ENCODE data around the gene CFAP57.
A peak's percentile ranks its signal among the peaks of the same experiment; 100 is the strongest.
"Not testable (repeated sequence)": the region's sequence is repeated elsewhere in the genome, so short reads cannot be mapped to it uniquely, and the experiment has no call there.

Gene CFAP57

DNA sequence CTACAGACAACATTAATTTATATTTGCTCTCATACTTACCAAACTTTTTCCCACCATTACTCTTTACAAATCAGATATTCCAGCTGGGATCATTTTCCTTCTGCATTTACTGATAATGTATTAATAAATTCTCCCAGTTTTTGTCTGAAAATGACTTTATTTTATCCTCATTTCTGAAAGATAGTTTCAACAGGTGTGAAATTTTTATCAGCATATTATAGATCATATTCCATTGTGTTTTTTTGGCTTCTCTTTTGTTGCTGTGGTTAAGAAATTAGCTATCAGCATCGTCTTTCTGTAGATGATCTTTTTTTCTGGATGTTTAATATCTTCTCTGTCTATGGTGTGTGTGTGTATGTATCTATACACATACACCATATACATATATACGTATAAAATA, 2.7 kb downstream of the CFAP57 start:
- DNase-seq: no peak

DNA sequence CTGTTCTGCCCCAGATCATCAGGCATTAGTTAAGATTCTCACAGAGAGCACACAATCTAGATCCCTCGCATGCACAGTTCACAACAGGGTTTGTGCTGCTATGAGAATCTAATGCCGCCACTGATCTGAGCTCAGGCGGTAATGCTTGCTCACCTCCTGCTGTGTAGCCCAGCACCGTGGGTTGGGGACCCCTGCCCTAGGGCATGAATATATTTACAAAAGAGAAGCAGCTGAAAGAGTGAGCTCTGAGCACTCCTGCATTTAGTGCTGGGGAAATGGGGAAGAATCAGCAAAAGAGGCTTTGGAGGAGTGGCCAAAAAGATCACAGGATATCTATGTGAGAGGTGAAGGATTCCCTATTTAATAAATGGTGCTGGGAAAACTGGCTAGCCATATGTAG, 5.6 kb downstream of the CFAP57 start:
- no peak for DNase-seq

DNA sequence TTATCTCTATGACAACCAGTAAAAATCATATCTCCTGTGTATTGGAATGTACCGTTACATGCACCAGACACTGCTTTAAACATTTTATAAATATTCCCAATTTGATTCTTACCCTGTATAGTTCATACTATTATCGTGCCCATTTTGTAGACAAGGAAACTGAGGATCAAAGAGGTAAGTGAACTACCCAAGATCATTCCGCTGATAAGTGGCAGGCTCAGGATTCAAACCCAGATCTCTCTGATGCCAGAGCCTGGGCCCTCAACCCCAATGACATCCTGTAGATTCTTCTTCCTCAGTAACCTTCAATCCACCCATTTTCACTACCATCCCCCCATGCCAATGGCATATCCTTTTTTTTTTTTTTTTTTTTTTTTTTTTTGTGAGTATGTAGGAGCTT, 12.3 kb downstream of the CFAP57 start:
- DNase-seq: no peak

DNA sequence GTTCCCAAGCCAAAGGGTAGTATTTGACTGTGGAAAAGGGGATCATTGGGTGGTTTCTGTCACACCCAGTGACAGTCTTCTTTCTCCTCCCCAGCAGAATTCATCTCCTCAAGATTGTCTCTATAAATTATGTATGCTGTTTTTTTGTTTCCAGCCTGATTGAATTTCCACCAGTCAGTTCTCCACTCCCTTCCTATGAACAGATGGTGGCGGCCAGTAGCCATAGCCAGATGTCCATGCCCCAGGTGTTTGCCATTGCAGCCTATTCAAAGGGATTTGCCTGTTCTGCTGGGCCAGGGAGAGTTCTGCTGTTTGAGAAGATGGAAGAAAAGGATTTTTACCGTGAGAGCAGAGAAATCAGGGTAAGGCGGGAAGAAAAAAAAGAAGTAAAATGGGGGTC, 12.9 kb downstream of the CFAP57 start:
- no peak for DNase-seq

DNA sequence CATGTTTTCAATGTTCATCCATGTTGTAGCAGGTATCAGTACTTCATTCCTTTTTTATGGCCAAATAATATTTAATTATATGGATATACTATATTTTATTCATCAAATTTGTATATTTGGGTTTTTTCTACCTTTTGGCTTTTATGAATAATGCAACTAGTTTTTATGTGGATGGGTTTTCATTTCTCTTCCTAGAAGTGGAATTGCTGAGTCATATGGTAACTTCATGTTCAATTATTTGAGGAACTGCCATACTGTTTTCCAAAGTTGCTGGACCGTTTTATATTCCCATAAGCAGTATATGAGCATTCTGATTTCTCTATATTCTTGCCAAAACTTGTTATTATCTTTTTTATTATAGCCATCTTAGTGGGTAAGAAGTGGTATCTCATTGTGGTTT, 16.0 kb downstream of the CFAP57 start:
- no peak for DNase-seq

DNA sequence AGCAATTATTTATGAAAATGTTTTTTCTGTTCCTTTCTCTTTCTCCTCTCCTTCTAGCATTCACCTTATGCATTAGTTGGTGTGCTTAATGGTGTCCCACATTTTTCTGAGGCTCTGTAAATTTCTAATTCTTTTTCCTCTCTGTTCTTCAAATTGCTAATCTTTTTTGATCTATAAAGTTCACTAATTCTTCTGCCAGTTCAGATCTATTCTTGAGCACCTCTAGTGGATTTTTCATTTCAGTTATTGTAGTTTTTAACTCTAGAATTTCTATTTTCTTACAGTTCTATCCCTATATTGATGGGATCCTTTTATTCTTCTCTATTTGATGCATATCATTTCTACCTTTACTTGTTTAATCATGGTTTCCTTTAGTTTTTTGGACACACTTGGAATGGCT, 22.4 kb downstream of the CFAP57 start:
- DNase-seq: no peak

DNA sequence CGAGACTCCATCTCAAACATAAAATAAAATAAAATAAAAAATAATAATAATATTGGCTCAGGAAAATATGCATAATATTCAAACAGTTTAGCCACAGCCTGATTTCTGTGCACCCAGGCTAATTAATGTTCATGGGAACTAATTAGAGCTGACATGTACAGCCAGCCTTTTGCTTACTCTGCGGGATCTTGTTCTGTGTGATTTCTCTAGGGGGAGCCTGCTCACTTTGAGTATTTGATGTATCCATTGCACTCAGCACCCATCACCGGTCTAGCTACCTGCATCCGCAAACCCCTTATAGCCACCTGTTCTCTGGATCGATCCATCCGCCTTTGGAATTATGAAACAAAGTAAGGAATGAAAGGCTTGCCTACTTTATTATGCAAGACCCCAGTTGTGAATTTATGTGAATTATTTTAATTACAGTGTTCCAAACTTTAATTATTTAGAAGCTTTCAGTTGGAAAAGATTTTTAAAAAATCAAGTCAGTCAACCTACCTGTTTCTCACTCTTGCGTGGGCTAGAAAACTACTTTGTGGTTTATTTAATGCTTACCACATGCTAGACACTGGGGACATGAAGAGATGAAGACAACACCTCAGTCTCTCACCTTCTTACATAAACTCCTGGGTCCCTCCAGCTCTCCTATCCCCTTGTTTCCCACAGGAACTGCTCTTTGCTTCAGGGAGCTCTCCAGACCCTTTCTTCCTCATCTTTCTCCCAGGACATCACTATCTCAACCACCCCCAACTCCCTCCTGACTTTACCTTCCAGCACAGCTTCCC, 25.4 kb downstream of the CFAP57 start:
- DNase-seq: no peak

DNA sequence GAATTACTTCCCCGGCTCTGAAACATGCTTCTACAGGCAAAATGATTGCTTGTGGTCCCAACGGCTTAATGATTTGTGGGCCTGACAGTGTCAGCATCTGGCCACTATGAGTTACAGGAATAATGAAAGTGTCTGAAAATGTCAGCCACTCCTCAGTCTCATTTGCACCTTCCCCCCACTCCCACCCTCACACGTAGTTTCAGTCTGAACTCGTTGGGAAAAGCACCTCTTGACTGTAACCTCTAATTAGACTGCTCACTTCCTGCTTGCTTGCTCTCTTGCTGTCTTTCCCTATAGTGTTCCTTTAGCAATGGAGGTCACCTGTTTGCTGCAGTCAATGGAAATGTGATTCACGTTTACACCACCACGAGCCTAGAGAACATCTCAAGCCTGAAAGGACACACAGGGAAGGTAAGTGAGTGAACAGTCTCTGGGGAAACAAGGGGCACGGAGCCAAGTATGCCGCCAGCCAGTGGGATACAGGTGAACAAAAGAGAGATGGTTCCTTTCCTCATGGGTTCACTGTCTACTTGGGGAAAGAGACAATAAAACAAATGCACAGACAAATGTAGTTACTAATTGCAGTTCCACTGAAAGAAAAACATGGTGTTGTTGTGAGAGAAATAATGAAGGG, 27.1 kb downstream of the CFAP57 start:
- DNase-seq: no peak

DNA sequence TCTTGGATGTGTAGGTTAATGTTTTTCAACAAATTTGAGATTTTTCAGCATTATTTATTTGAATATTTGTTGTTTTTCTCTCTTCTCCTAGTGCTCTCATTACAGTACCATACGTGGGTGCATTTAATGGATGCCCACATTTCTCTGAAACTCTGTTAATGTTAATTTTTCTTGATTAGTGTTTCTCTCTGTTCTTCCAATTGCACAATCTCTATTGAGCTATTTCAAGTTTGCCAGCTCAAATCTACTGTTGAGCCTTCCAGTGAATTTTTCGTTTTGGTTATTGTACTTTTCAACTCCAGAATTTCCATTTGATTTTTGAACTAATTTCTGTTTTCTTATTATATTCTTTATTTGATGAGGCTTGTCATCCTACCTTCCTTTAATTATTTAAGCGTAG, 31.7 kb downstream of the CFAP57 start:
- DNase-seq: no peak

DNA sequence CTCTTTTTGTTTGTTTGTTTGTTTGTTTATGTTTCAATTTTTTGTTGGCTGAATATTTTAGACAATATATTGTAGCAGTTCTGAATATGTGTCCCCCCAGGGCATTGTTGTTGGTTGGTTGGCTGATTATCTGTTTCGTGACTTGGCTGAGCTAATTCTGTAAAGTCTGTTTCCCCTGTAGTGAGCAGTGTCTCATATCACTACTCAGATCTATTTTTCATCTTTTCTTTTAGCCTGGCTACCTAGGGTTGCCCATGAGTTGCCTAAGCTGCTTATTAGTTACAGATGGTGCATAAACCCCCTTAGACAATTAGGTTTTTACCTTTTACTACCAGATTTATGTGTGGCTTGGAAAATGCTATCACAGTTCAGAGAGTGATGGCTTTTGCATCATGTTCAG, 32.3 kb downstream of the CFAP57 start:
- DNase-seq: peak in 1 of 5 experiments; percentile 10

DNA sequence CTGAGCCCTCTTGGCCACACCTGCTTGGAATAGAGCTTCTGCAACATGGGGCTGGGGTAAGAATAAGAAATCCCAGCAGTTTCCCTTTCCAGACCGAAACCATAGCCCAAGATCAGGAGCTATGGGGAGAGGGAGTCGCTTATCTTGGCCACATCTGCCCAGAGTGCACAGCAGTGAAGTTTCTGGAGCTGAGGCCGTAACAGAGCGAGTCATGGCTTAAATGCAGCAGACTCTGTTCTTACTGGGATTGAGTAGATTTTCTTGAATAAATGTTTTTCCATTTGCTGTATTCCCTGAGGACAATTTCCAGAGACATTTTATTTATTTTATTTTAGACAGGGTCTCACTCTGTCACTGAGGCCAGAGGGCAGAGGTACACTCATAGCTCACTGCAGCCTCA, 33.5 kb downstream of the CFAP57 start:
- no peak for DNase-seq

DNA sequence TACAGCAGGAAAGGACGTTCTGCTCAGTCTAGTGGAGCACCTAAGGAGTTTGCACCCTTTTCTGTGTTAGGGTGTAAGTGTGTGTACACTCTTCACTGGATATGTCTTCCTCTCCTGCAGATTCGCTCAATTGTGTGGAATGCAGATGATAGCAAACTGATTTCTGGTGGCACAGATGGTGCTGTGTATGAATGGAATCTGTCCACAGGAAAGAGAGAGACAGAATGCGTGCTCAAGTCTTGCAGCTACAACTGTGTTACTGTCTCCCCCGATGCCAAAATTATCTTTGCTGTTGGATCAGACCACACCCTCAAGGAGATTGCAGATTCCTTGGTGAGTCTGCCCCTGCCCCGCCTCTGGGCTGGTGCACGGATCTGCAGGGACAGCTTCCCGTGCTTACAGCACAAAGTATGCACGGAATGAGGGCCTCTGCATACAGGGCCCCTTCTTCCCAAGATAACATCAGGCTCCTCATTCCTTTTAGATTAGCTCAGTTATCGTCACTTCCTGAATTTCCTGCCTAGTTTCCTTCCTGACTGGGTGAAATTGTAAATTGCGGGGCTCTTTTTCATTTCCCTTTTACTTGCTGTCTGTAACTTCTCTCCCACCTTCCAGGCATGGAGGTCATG, 34.6 kb downstream of the CFAP57 start:
- no peak for DNase-seq

DNA sequence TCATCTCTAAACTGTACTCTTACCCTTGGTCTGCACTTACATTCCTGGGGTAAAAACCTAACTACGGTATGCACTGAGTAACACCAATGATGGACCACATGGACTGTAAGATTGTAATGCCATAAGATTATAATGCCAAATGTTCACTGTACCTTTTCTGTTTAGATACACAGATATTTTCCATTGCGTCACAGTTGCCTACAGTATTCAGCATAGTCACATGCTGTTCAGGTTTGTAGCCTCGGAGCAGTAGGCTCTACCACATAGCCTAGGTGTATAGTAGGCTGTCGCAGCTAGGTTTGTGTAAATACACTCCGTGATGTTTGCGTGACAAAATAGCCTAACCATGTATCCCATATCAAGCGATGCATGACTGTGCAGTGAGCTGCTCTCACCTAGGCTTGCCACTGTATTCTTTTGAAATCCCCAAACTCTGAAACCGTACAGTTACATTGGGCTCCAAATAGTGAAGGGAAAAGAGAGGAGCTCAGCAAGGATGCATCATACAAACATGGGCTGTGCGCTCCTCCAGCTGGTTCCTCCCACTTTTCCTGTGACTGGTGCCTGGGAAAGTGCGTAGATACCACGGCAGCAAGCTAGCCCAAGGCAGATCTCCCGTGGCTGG, 35.2 kb downstream of the CFAP57 start:
- DNase-seq: no peak

DNA sequence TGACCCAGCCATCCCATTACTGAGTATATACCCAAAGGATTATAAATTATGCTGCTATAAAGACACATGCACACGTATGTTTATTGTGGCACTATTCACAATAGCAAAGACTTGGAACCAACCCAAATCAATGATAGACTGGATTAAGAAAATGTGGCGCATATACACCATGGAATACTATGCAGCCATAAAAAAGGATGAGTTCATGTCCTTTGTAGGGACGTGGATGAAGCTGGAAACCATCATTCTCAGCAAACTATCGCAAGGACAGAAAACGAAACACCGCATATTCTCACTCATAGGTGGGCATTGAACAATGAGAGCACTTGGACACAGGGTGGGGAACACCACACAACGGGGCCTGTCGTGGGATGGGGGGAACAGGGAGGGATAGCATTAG, 36.1 kb downstream of the CFAP57 start:
- DNase-seq: not testable (repeated sequence)

DNA sequence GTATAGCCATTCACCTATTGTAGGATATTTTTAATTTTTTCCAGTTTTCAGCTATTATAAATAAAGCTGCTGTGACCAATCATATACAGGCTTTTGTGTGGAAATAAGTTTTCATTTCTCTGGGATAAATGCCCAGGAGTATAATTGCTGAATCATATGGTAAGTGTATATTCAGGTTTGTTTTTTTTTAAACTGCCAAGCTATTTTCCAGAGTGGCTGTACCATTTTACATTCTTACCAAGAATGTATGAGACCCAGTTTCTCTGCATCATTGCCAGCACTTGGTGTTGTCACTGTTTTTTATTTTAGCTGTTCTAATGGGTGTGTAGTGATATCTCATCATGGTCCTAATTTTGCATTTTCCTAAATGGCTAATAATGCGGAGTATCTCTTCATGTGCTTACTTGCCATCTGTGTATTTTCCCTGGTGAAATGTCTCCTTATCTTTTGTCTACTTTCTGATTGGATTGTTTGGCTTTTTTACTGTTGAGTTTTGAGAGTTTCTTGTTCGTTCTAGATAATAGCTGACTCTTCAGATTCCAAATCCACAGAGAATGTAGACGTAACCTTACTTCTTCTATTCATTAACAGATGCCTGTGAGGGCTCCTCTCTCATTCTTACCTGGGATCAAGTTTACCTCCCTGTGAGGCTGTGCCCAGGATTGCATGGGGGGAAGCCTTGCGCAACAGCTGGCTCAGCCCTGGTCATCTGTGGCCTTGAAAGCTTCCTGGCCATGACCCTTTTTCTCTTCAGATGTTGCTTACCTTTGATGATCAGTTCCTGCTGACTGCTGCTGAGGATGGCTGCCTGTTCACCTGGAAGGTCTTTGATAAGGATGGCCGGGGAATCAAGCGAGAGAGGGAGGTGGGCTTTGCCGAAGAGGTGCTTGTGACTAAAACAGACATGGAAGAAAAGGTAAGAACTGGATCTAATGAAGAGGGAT, 42.6 kb downstream of the CFAP57 start:
- DNase-seq: no peak

DNA sequence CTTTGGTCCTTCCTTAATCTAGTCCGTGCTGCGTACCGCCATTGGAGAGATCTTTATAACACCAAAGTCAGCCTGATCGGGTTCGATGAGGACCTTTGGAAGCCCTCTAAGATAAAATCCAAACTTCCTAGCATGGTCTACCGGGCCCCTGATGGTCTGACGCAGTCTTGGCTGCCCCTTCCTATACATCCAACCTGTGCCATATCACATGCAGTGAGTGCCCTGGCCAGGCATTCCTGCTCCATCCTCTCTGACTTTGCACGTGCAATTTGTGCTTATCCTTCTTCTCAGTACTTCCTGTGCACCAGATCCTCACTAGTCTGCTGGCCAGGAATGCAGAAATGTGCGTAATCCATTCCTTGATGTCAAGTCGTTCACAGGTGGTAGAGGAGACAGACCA, 45.6 kb downstream of the CFAP57 start:
- no peak for DNase-seq

DNA sequence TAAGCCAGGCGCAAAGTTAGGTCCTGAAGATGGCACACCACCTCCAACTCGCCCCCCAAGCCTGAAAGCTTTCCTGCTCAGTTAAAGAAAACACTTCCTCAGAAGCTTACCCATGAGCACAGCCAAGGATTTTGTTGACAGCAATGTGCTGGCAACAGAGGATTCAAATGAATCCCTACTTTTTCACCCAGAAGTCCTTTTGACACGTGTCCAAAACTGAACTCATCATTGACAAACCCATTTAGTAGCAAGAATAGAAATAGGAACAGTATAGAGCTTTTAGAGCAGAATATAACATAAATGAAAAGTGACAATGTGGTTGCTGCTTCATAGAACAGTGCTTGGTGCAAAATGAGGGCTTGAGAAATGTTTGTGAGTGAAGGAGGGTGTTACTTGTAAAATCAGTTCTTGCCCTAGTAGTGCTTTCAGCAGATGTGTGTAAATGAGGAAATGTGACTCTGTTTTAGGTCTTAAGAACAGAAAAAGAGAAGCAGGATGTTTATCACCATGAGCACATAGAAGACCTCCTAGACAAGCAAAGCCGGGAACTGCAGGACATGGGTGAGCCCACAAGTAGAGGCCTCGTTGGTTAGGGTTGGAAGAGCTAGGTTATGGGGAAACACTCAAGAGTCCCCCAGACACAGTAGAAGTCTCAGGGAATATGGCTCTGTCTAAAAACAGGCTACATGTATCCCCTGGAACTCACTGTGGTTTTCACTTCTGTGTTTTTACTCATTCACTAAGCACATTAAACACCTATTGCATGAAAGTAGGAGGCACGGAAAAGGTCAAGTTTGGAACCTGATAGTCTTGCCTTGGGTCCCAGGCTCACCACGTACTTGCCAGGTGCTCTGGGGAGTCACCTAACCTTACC, 49.0 kb downstream of the CFAP57 start:
- DNase-seq: no peak

DNA sequence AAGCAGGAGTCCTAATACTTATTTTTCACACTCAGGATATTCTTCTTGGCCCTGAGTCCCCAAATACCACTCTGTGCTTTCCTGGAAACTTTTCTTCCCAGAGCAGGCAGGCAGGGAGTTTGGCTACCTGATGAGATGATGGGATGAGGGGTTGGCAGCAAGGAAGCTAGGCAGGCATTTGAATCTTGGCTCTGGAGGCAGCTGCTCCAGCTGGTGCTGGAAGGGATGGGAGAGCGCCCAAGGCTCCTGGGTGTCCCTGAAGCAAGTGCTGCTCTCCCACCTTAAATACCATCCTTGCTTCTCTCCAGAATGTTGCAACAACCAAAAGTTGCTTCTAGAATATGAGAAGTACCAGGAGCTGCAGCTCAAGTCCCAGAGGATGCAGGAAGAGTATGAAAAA, 49.7 kb downstream of the CFAP57 start:
- no peak for DNase-seq

DNA sequence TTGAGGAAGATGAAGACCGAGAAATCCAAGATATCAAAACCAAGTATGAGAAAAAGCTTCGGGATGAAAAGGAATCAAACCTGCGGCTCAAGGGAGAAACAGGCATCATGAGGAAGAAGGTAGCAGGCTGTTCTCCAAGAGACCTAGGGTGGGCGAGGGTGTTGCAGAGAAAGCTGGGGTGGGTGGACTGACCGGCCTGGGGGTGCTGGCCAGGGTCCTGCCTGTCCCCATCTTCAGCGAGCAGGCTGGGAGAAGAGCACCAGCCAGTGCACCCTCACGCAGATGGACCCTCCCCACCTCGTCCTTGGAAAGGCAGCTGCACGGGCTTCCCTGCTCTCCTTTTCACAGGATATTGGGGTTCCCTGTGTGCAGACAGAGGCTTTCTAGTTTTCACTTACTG, 50.7 kb downstream of the CFAP57 start:
- DNase-seq: no peak

DNA sequence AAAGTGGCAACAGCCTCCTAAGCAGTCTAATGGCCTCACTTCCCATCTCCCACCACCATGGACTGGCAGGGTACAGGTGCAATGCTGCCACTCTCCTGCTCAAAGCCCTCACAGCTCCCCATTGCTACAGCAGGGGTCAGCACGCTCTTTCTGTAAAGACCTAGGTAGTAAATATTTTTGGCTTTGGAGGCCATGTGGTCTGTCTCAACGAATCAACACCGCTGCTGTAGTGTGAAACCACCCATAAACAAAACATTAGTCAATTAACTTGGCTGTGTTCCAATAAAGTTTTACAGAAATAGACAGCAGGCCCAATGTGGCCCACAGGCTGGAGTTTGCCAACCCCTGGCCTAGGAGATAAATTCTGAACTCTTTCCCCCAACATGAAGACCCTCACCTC, 53.0 kb downstream of the CFAP57 start:
- DNase-seq: no peak

DNA sequence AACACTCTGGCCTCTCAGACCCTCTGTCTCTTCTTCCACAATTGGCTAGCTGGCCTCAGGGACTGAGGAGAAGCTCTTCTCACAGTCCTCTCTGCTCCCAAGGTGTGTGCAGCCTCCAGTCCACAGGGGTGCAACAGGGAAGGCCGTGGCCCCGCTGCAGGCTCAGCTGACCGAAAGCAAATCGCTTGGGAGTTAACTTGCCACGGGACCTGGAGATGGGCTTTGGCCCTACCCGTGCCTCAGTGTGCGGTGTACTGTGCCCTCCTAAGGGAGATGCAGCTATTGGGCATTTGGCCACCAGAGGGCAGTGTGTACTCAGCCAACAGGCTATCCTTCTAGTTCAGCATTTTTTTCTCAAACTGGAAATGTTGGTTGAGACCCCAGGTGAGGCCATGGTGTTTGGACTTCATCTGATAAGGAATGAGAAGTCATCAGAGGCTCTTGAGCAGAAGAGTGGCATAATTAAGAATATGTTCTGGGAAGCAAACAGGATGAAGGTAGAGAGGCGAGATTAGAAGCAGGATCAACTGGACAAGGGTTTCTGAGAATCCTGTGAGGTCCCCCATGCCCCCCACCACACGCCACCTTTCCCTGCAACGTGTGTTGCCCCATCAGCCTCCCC, 55.1 kb downstream of the CFAP57 start:
- DNase-seq: peak; percentile 38 to 77 (median 70)

Data from T-helper 2 cell (primary cell).